HPDE6-E6E7 (cell line): ENCODE measurements around the gene RNF213.
"Not testable (repeated sequence)": the region's sequence is repeated elsewhere in the genome, so short reads cannot be mapped to it uniquely, and the experiment has no call there.

Source experiments
- DNase-seq: peaks from one replicate; pipeline ENCODE4 v3.0.0; 2011; ENCODE audit warnings: missing footprints; ENCODE audit errors: extremely low spot score

Gene RNF213

DNA sequence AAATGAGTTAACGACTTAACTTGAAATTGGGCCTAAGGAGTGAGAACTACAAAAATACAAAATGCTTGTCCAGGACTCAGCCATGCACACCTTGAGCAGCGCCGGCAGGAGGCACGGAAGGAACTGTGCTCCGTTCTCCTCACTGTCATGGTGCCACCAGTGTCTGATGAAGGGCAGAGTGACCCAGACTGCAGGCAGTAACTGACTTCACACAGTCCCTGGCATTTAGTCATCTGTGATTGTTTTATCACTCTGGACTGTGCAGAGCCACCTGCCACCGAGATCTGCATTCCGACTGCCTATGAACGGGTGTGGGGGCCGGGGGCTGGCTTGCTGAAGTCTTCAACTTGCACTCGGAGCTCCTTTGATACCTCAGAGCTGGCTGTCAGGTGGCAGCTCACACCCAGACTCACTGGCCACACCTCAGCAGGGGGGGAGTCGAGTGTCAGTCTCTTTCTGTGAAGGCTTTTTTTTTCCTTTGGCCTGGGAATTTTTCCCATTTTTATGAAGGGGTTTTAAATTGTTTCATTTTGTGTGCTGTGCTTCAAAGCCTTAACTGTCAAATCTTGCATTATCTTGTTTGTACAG, 134.1 kb downstream of the RNF213 start:
- no peak for DNase-seq

DNA sequence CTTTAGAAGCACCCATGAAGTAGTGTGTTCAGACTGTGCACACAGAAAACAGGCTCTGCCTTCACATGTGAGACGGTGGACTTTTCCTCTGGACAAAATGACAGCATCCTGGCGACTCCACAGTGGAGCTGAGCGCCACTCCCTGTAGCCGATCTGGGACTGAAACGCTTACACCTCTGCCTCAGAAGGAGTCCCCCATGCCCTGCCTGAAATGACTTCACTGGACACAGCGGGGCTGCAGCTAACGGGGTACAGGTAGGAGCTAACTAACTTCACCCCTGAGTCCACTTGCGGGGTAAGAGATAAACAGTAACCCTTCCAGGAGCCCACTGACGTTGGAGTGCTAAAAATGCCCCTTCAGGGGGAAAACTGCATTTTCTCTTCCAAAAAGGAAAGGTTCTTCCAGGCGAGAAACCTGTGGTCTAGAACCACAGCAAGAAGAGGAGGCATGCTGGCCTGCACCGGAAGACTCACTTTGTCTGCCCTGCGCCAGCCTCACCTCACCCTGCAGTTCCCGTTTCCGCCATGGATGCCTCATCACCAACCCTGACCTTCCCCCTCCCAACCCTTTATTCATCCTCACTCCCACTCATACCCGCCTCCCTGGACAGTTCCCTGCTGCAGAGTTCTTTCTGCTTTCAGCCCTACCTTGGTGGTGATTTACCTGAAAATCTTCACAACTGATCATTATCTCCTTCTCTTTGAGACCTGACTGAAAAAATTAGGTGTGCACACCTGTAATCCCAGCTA, 134.9 kb downstream of the RNF213 start:
- DNase-seq = no peak

DNA sequence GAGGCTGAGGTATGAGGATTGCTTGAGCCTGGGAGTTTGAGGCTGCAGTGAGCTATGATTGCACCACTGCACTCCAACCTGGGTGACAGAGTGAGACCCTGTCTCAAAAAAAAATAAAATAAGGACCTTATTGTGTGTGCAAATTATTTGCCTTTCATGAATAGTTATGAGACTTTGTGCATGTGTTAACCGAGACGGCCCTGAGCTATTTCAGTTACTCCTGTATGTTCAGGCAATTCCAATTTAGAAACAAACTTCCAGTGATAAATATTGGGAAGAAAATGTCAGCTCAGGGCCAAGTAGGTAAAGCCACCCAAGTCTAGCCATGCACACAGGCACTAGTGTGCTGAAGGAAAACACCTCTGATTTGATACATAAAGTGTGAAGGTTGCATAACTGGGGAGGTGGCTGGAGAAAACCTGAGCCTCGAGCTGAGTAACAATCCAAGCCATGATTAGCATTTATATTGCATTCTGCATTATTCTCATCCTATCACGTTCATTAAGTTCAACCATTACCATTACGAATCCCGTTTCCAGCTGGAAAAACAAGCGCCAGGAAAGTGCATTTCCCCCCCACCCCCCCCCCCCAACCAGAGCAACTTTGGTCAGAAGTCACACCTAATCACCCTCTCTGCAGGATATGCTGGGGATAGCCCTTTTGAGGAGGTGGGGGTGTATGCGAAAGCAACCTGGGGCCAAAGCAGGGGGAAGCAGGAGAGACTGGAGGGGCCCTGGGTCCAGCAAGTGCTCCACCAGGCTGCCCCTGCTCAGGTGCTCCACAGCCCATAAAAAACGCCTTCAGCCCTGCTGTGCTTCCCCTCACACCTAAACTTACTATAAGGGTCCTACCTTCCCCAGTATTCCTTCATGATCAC, 135.7 kb downstream of the RNF213 start:
- no peak for DNase-seq

DNA sequence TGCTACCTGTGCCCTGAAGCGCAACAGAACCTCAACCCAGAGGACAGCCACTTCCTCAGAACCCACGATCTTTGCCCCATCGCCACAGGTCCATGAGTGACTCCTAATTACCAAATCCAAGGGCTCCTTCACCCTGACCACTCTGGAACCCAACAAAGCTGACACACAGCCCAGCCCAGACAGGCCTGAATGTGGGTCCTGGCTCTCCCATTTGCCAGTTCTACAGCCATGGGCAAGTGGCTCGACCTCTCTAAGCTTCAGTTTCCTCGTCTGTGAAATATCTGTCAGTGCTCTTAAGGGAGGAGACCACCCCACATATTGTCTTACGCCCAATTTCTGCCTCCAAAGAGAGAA, 136.4 kb downstream of the RNF213 start:
- DNase-seq = no peak

DNA sequence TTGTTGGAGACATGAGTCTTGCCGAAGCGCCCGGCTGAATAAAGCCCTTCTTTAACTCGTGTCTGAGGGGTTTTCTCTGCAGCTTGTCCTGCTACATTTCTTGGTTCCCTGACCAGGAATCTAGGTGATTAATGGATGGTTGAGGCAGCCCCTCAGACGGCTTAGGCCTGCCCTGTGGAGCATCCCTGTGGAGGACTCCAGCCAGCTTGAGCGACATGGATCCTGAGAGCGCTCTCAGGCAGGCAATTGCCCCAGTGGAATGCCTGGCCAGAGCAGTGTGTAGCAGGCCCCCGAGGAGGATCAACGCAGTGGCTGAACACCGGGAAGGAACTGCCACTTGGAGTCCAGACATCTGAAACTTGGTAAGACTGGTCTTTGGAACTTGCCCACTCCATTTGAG, 137.0 kb downstream of the RNF213 start:
- DNase-seq = no peak

DNA sequence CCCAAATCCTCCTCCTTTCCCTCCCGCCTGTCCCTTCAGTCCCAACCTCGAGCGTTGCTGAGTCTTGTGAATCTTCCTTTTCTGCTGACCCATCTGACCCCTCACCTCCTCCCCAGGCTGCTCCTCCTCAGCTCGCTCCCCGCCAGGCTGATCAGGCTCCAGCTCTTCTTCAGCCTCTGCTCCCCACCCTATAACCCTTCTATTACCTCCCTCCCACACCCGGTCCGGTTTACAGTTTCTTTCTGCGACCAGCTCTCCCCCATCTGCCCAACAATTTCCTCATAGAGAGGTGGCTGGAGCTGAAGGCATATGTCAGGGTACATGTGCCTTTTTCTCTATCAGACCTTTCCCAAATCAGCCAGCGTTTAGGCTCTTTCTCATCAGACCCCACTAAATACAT, 140.4 kb downstream of the RNF213 start:
- not testable (repeated sequence) for DNase-seq

DNA sequence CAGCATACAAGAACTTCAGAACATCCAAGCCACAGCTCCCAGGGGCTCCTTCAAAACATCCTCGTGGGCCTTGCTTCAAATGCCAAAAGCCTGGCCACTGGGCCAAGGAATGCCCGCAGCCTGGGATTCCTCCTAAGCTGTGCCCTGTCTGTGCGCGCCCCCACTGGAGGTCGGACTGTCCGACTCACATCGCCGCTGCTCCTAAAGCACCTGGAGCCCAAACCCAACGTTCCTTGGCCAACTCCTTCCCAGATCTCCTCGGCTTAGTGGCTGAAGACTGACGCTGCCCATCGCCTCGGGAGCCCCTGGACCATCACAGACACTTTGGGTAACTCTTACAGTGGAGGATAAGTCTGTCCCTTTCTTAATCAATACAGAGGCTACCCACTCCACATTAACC, 141.4 kb downstream of the RNF213 start:
- DNase-seq = not testable (repeated sequence)

DNA sequence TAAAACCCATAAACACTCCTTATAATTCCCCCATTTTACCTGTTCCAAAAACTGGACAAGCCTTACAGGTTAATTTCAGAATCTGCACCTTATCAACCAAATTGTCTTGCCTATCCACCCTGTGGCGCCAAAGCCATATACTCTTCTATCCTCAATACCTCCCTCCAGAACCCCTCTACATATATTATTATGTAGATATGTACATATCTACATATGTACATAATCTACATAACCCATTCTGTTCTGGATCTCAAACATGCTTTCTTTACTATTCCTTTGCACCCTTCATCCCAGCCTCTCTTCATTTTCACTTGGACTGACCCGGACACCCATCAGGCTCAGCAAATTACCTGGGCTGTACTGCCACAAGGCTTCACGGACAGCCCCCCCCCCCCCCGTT, 142.3 kb downstream of the RNF213 start:
- DNase-seq = no peak

DNA sequence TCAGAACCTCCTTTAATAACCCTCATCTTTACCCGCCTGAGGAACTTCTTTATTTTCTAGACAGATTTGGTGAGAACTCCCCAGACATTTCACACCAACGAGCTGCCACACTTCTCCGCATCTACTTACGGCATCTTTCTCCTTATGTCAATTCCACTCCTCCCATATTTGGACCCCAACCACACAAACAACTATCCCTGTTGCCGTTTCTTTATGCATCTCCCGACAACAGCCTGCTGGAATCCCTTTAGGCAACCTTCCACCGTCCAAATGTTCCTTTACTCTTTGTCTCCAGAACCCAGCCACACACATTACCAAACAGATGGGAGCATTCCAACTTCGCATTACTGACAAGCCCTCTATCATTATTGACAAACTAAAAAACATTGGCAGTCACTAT, 145.5 kb downstream of the RNF213 start:
- DNase-seq = no peak

DNA sequence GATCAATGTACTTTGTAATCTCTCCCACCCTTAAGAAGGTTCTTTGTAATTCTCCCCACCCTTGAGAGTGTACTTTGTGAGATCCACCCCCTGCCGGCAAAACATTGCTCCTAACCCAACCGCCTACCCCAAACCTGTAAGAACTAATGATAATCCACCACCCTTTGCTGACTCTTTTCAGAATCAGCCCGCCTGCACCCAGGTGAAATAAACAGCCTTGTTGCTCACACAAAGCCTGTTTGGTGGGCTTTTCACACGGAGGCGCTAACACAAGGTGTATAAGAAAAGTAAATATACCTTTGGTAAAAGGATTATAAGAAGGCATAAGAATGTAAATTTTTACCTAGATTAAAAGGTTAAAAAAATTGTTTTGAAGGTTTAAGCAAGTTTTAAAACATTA, 147.3 kb downstream of the RNF213 start:
- DNase-seq = not testable (repeated sequence)

DNA sequence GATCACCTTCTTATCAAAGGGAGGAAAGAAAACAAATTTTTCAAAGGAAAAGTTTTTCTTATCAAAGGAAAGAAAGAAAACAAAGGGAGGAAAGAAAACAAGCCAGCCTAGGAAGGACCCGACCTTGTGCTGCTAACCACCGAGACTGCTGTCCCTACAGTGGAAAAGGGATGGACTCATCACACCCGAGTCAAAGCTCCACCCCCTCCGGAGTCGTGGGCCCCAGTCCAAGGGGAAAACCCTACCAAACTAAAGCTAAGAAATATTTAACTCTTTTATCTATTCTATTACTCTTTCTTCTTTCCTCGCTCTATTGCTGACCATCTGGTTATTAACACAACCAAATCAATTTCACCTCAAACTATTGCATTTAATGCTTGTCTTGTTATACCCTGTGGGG, 148.2 kb downstream of the RNF213 start:
- no peak for DNase-seq

DNA sequence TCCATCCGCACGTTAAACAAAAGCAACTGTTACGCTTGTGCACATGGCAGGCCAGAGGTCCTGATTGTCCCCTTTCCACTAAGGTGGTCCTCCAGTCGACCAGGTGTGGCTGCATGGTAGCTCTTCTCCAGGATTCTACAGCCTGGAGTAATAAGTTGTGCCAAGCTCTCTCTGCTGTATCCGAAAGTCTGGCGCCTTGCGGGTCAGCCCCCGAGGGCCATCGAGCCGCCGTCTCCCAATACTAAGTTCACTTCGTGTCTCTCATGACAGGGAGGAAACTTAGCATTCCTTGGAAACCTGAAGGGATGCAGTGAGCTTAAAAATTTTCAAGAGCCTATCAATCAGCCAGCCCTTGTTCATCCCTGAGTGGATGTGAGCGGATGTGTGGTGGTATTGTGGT, 149.0 kb downstream of the RNF213 start:
- no peak for DNase-seq

DNA sequence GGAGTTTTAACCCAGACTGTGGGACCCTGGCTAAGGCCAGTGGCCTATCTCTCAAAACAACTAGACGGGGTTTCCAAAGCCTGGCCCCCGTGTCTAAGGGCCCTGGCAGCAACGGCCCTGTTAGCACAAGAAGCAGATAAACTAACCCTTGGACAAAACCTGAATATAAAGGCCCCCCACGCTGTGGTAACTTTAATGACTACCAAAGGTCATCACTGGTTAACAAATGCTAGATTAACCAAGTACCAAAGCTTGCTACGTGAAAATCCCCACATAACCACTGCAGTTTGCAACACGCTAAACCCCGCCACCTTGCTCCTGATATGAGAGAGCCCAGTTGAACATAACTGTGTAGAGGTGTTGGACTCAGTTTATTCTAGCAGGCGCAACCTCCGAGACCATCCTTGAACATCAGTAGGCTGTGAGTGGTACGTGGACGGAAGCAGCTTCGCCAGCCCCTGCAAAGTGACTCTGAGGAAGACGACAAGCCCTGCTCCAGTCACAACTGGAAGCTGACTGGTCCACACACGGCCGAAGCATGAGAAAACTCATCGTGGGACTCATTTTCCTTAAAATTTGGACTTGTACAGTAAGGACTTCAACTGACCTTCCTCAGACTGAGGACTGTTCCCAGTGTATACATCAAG, 149.9 kb downstream of the RNF213 start:
- DNase-seq = not testable (repeated sequence)

DNA sequence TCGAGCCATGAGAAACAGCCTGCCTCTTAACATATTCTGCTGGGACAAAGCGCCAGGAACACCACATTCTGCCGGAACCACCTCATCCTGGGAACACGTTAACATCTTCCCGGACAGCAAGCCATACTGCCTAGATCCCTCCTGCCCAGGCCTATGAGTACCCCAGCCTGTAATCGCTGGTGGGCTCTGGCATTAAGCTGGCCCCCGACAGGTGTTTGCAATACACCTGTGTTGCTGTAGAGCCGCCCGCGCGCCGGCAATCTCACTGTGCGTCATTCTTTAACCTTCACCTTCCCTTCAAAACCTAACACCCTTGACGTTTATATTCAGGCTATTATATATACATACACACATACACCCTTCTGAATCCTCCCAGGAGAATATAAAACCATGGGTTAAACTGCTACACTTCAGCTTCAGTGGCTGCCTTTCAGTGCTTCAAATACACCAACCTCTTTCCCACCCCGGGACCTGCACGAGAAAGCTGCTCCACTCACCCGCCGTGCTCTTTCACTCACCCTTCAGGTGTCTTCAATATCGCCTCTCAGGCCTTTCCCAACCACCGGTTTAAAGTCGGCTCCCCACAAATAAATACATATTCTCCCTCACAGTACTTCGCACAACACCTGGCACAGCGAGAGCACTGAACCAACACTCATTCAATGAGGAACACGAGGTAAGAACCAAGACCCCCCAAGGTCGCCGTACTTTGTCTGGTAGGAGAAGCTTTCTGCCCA, 153.3 kb downstream of the RNF213 start:
- DNase-seq = peak; percentile 25

DNA sequence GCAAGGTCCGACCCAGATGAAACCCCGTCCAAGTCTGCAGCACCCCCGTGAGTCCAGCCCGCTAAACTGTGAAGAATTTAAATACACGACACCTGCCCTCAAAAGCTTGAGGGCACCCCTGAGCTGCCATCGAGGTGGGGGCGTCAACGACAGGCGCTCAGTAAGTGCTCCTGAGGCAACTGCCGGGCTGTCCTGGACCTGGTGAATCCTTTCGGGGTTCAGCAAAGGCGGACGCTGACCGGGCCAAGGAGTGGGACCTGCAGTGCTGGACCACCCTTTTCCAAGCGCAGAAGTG, 153.8 kb downstream of the RNF213 start:
- DNase-seq = no peak

DNA sequence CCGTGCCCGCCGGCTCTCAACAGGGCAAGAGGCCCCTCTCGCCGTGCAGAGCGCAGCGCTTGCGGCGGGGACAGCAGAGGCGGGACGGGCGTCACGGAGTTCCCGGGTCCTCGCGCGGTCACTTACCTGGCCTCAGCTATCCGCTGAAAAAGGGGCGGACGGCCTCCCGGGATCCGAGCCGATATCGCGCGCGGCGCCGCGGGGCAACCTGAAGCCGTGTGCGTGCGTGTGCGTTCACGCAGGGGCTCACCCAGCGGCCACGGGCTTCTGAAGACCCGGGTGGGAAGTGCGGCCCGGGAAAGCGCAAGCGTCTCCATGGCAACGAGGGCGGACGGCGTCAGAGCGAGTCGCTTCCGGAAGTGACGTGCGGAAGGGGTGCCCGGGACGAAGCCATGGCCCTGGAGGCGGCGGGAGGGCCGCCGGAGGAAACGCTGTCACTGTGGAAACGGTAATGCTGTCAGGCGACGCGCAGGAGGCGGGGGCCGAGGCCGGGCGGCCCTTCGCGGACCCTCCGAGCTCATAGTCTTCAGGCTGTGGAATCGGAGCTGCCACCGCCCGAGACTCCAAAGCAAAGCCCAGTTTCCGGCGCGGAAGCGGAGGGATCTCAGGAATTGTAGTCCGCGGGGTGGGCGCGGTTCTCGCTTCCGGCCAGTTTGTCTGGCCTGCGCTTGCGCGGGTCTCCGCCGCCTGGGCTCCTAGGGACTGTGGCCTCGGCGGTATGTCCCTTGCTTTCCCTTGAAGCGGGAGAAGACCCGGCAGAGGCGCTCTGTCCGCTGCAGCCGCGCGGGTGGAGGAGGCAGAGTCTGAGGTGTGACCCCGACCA, 154.4 kb downstream of the RNF213 start, which contains the start of gene ENDOV:
ENDOV (plus strand) TSS at position 365 of the 823 bp plus-strand sequence; CDS start at position 393, 28 bp downstream.
- peak; percentile 99 for DNase-seq

DNA sequence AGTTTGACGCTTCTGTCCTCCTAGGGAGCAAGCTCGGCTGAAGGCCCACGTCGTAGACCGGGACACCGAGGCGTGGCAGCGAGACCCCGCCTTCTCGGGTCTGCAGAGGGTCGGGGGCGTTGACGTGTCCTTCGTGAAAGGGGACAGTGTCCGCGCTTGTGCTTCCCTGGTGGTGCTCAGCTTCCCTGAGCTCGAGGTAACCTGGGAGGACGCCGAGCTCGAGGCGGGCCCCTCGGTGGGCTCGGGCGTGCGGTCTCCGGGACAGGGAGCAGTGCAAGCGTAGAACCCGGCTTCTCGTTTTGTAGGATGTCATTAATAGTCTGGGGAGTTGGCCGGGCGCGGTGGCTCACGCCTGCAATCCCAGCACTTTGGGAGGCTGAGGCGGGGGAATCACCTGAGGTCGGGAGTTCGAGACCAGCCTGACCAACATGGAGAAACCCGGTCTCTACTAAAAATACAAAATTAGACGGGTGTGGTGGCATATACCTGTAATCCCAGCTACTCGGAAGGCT, 155.0 kb downstream of the RNF213 start:
- no peak for DNase-seq

DNA sequence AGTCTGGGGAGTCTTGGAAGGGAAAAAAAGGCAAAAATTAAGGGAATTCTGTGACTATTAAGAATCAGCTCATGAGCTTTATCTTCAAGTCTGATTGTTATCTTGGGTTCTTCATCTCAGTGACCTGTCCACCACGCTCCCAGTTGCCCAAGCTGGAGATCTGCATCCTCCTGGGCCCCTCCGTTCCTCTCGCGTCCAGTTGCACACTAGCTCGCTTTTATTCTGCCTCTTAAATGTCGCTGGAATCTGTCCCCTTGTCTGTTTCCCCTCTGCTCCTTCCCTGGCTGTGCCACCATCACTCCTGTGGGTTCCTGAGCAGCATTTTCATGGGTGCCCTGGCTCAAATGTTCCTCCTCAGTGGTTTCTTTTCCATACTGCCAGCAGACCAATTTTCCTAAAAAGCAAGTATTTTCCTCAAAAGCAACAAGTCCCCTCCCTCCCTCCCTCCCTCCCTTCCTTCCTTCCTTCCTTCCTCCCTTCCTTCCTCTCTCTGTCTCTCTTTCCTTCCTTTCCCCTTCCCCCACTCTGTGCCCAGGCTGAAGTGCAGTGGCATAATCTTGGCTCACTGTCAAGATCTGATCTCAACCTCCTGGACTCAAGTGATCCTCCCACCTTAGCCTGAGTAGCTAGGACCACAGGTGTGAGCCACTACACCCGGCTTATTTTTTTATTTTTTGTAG, 155.7 kb downstream of the RNF213 start:
- no peak for DNase-seq

DNA sequence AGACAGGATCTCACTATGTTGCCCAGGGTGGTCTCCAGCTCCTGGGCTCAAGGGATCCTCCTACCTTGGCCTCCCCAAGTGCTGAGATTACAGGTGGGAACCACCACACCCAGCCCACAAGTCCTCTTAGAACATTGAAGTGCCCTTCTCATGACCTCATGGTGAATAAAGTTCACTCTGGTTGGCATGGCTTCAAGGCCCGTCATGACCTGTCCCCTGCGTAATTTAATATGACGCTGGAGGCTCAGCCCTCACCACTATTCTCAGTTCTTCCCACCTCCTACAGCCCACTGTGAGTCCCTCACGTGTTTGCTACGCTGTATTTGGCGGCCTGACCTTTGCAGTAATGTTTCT, 156.3 kb downstream of the RNF213 start:
- no peak for DNase-seq

DNA sequence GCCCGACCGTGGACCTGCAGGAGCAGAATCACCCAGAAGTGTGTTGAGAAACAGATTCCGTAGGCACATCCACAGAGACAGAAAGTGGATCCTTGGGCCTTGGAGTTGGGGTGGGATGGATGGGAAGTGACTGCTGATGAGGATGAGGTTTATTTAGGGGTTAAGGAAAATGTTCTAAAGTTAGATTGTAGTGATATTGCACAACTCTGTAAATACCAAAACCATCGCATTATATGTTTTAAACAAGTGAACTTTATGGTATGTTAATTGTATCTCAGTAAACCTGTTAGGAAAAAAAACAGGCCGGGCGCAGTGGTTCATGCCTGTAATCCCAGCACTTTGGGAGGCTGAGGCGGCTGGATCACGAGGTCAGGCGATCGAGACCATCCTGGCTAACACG, 157.9 kb downstream of the RNF213 start:
- no peak for DNase-seq
